ENCODE measurements around the gene PRKCI. TPM values are rescaled to one million over a fixed set of nuclear protein-coding genes. Genes with fewer than 3 reads are reported as not detected.
"Not testable (repeated sequence)": the region's sequence is repeated elsewhere in the genome, so short reads cannot be mapped to it uniquely, and the experiment has no call there.

The PRKCI gene
- total RNA-seq, 2 donors from 2014 or later = 13.5 to 17.6 TPM

- no peak overlapping the region for H3K27ac ChIP-seq
- intact Hi-C loops (cut with DNase I) = no loop called here
- H3K36me3 ChIP-seq (replicated peaks in 1 of 2; ENCODE audit: insufficient read depth in 1 of 2, low read depth in 2 of 2) = peaks cover 0 to 2% of the 10 kb centered on the region in 2 donors
- no peak overlapping the region for H3K4me3 ChIP-seq
- DNase-seq = no peak
- no peaks in the 10 kb centered on the region for H3K4me1 ChIP-seq
- H3K27me3 ChIP-seq = no peaks in the 10 kb centered on the region
- ATAC-seq = no peak
- WGBS, 2 donors = 93 to 95% methylated on average over 11 of the region's 11 CpGs
- TF ChIP-seq POLR2A (IDR thresholded peaks at IDR 0.05) = no peak
- TF ChIP-seq, protein P1, sequence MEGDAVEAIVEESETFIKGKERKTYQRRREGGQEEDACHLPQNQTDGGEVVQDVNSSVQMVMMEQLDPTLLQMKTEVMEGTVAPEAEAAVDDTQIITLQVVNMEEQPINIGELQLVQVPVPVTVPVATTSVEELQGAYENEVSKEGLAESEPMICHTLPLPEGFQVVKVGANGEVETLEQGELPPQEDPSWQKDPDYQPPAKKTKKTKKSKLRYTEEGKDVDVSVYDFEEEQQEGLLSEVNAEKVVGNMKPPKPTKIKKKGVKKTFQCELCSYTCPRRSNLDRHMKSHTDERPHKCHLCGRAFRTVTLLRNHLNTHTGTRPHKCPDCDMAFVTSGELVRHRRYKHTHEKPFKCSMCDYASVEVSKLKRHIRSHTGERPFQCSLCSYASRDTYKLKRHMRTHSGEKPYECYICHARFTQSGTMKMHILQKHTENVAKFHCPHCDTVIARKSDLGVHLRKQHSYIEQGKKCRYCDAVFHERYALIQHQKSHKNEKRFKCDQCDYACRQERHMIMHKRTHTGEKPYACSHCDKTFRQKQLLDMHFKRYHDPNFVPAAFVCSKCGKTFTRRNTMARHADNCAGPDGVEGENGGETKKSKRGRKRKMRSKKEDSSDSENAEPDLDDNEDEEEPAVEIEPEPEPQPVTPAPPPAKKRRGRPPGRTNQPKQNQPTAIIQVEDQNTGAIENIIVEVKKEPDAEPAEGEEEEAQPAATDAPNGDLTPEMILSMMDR (IDR thresholded peaks at IDR 0.05) = no peak
- no peaks in the 10 kb centered on the region for H3K9me3 ChIP-seq
Observed at GRCh38 chr3:170270282-170270881, 48.2 kb downstream of the PRKCI start.

- WGBS, 2 donors = 84 to 94% methylated on average over 2 of the region's 2 CpGs
- DNase-seq (no peak), ATAC-seq (no peak)
- intact Hi-C loops (cut with DNase I) = no loop called here
- H3K9me3 ChIP-seq = no peaks in the 10 kb centered on the region
- TF ChIP-seq POLR2A (IDR thresholded peaks at IDR 0.05) = no peak
- TF ChIP-seq, protein P1 (IDR thresholded peaks at IDR 0.05) = no peak
- peaks cover 0 to 2% of the 10 kb centered on the region in 2 donors for H3K36me3 ChIP-seq (replicated peaks in 1 of 2; ENCODE audit: insufficient read depth in 1 of 2, low read depth in 2 of 2)
- H3K4me1 ChIP-seq = no peaks in the 10 kb centered on the region
- H3K27ac ChIP-seq = no peak overlapping the region
- H3K4me3 ChIP-seq = no peak overlapping the region
- H3K27me3 ChIP-seq = no peaks in the 10 kb centered on the region
Observed at GRCh38 chr3:170274641-170275040, 52.4 kb downstream of the PRKCI start.

- Histone ChIP-seq H3K9me3 (no peaks in the 10 kb centered on the region), H3K4me1 (no peaks in the 10 kb centered on the region), H3K27me3 (no peaks in the 10 kb centered on the region), H3K4me3 (no peak overlapping the region), H3K27ac (no peak overlapping the region), H3K36me3 (replicated peaks in 1 of 2; ENCODE audit: insufficient read depth in 1 of 2, low read depth in 2 of 2) (peaks cover 0 to 2% of the 10 kb centered on the region in 2 donors)
- WGBS, 2 donors = 85 to 97% methylated on average over 3 of the region's 3 CpGs
- DNase-seq (no peak), ATAC-seq (no peak)
- no peak for TF ChIP-seq POLR2A (IDR thresholded peaks at IDR 0.05)
- TF ChIP-seq, protein P1 (IDR thresholded peaks at IDR 0.05) = no peak
- intact Hi-C loops (cut with DNase I) = no loop called here
Observed at GRCh38 chr3:170275832-170276231, 53.6 kb downstream of the PRKCI start.

DNA sequence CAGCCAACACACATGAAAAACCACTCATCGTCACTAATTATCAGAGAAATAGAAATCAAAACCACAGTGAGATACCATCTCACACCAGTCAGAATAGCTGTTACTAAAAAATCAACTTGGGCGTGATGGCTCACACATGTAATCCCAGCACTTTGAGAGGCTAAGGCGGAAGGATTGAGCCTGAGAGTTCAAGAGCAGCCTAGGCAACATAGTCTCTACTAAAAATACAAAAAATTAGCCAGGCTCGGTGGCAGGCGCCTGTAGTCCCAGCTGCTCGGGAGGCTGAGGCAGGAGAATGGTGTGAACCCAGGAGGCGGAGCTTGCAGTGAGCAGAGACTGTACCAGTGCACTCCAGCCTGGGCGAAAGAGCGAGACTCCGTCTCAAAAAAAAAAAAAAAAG is 55.1 kb downstream of the PRKCI start:
- H3K4me1 ChIP-seq; DNase-seq; H3K9me3 ChIP-seq; H3K27ac ChIP-seq; H3K4me3 ChIP-seq; H3K36me3 ChIP-seq (replicated peaks in 1 of 2; ENCODE audit: insufficient read depth in 1 of 2, low read depth in 2 of 2); H3K27me3 ChIP-seq; intact Hi-C loops (cut with DNase I); ATAC-seq: not testable (repeated sequence)
- 91 to 98% methylated on average over 10 of the region's 10 CpGs for WGBS, 2 donors

- H3K9me3 ChIP-seq = no peaks in the 10 kb centered on the region
- no peak overlapping the region for H3K27ac ChIP-seq
- peaks cover 0 to under 1% of the 10 kb centered on the region in 2 donors for H3K36me3 ChIP-seq (replicated peaks in 1 of 2; ENCODE audit: insufficient read depth in 1 of 2, low read depth in 2 of 2)
- TF ChIP-seq, protein P1 (IDR thresholded peaks at IDR 0.05) = no peak
- TF ChIP-seq POLR2A (IDR thresholded peaks at IDR 0.05) = no peak
- 89 to 93% methylated on average over 5 of the region's 5 CpGs for WGBS, 2 donors
- intact Hi-C loops (cut with DNase I) = no loop called here
- H3K27me3 ChIP-seq = no peaks in the 10 kb centered on the region
- H3K4me1 ChIP-seq = no peaks in the 10 kb centered on the region
- ATAC-seq = no peak
- DNase-seq = no peak
- H3K4me3 ChIP-seq = no peak overlapping the region
Observed at GRCh38 chr3:170277833-170278580, 55.8 kb downstream of the PRKCI start.
